Osteoblast (primary cell): ENCODE data around the gene KCTD5. TPM values are rescaled to one million over a fixed set of nuclear protein-coding genes. Genes with fewer than 3 reads are reported as not detected.
"Not testable (repeated sequence)": the region's sequence is repeated elsewhere in the genome, so short reads cannot be mapped to it uniquely, and the experiment has no call there.

Source experiments
- DNase-seq: peaks from one replicate; pipeline ENCODE4 v3.0.0; 2011; ENCODE audit warnings: low spot score, mixed read lengths; ENCODE audit not compliant: insufficient read length; ENCODE audit errors: missing footprints
- H2AFZ ChIP-seq: 2 replicates; pipeline ENCODE4 v1.6.0; 2011; ENCODE audit warnings: mild to moderate bottlenecking, low read length
- H3K27ac ChIP-seq: 2 replicates; pipeline ENCODE4 v1.5.1; 2011; ENCODE audit warnings: mild to moderate bottlenecking, low read depth, low read length, moderate library complexity
- H3K27me3 ChIP-seq: 2 replicates; pipeline ENCODE4 v1.6.0; 2012; ENCODE audit warnings: mild to moderate bottlenecking, control low read depth, inconsistent platforms, low read length, moderate library complexity; ENCODE audit not compliant: insufficient read depth
- H3K36me3 ChIP-seq: 2 replicates; pipeline ENCODE4 v1.5.1; 2011; ENCODE audit warnings: mild to moderate bottlenecking, low read length, control low read depth, moderate library complexity; ENCODE audit not compliant: insufficient read depth
- H3K4me1 ChIP-seq: 2 replicates; pipeline ENCODE4 v1.5.1; 2011; ENCODE audit warnings: mild to moderate bottlenecking, low read length, control low read depth, moderate library complexity; ENCODE audit not compliant: insufficient read depth
- H3K4me2 ChIP-seq: 2 replicates; pipeline ENCODE4 v1.6.0; 2011; ENCODE audit warnings: mild to moderate bottlenecking, low read length; ENCODE audit not compliant: insufficient read depth
- H3K4me3 ChIP-seq: fragments of 200-600 bp; sonication (generic); 3 replicates; pipeline ENCODE4 v1.5.1; 2012; ENCODE audit warnings: mild to moderate bottlenecking, low read length, inconsistent platforms; ENCODE audit not compliant: insufficient read depth
- H3K79me2 ChIP-seq: 2 replicates; pipeline ENCODE4 v1.6.0; 2012; ENCODE audit warnings: mild to moderate bottlenecking, low read length, control low read depth, inconsistent platforms; ENCODE audit not compliant: insufficient read depth
- H3K9me3 ChIP-seq: 2 replicates; pipeline ENCODE4 v1.5.1; 2011; ENCODE audit warnings: low read depth, low read length, control low read depth
- H4K20me1 ChIP-seq: 2 replicates; pipeline ENCODE4 v1.6.0; 2012; ENCODE audit warnings: mild to moderate bottlenecking, low read length, control low read depth; ENCODE audit not compliant: insufficient read depth
- CTCF ChIP-seq: IDR thresholded peaks from 2 replicates; pipeline ENCODE4 v1.5.1; 2011; ENCODE audit warnings: mild to moderate bottlenecking, low read depth, low read length, moderate library complexity; ENCODE audit errors: extremely low read depth
- total RNA-seq: library from RNA; depleted of rRNA; stranded (reverse); fragments of >200 nt; gene quantifications from 2 replicates; pipeline ENCODE4 v1.2.3, GENCODE V29; 2012

KCTD5 gene
- total RNA-seq, 1 donor: 21.7 TPM

DNA sequence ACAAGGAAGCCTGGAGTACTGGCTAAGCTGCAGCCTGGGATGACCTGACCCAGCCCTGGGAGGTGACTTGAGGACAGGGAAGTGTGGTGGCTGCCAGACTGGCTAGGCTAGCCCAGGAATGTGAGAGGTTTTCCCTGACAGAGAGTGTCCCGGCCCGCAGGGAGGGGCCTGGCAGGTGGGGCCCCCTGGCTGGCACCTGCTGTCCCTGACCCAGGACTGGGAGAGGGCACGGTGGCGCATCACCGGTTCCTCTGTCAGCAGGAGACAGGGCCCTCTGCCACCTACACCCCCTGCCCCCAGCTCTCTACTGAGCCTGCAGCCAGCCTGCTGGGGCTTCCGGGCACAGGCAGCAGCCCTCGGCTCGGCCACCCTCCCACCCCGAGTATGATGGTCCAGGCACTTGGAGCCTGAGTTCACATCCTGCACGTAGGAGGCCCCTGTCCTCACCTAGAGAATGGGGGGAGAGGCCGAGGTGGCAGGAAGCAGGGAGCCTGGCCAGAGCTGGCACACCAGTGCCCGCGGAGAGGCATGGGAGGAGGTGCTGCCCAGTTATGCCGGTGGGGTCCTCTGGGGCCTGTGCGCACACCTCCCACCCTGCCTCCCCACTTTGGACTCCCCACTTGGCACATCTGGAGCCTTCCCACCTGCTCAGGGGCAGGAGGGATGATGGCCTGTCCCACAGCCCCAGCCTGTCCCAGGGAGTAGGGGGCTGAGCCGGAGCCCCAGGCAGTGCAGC, 37.2 kb downstream of the KCTD5 start:
- peak; percentile 69 for DNase-seq
- Histone ChIP-seq H2AFZ (no peak overlapping the region), H3K9me3 (no peaks in the 10 kb centered on the region), H3K4me3 (no peak overlapping the region), H3K79me2 (no peaks in the 10 kb centered on the region), H3K4me1 (no peaks in the 10 kb centered on the region), H3K27me3 (no peaks in the 10 kb centered on the region), H4K20me1 (peaks cover 4% of the 10 kb centered on the region), H3K36me3 (no peaks in the 10 kb centered on the region), H3K27ac (no peak overlapping the region), H3K4me2 (no peak overlapping the region)
- no peak for TF ChIP-seq CTCF

GRCh38 chr16:2720064-2720457, 37.7 kb downstream of the KCTD5 start, which contains the start of gene PRSS27:
Gene PRSS27, minus strand, starts transcription at chr16:2720224. Its CDS starts 64 bp downstream, at chr16:2720160.
- peak; percentile 56 for DNase-seq
- Histone ChIP-seq H3K79me2 (no peaks in the 10 kb centered on the region), H2AFZ (peak within 1 kb of the TSS; percentile 35), H3K4me3 (peak within 1 kb of the TSS; percentile 74), H3K4me1 (no peaks in the 10 kb centered on the region), H4K20me1 (peaks cover 4% of the 10 kb centered on the region), H3K36me3 (no peaks in the 10 kb centered on the region), H3K27ac (no peak within 1 kb of the TSS), H3K4me2 (peak within 1 kb of the TSS; percentile 67), H3K27me3 (no peaks in the 10 kb centered on the region), H3K9me3 (no peaks in the 10 kb centered on the region)
- no peak for TF ChIP-seq CTCF

DNA sequence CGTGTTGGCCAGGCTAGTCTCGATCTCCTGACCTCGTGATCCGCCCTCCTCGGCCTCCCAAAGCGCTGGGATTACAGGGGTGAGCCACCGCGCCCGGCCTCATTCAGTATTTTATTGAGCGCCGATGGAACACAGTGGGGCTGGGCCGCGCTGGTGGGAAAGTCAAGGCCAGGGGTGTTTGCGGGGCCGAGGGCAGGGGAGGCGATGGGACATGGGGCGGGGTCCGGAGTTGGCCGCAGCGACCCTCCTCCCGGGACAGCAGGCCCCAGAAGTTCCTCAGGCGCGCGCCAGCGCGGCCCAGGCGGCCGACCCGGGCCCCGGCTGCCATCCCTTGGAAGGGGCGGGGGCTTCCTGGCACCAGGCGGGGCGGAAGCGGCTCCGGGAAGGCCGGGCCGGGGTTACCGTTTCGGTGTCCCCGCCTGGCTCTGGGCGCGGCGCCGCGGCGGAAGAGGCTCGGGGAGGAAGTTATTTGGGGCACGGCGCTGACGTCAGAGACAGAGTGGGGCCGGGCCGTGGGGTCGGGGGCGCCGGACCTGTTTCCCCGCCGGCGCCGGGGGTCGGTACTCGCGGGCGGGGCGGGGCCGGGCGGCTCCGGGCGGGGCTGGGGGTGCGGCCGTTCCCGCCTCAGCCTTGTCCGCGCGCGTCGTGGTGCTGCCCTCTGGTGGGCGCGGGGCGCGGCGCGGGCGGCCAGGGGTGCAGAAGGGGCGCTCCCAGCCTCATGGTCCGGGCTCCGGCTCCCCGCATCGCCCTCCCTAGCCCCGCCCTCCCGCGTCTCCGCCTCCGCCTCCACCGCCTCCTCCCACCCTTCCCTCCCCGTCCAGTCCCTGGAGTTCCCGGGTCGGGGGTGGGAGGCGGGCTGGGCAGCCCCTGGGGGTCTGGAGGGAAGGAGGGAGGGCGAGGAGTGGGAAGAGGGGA, 38.7 kb downstream of the KCTD5 start:
- Histone ChIP-seq H3K9me3 (no peaks in the 10 kb centered on the region), H3K27ac (no peak overlapping the region), H3K36me3 (no peaks in the 10 kb centered on the region), H3K79me2 (no peaks in the 10 kb centered on the region), H3K27me3 (no peaks in the 10 kb centered on the region), H3K4me1 (no peaks in the 10 kb centered on the region), H3K4me3 (peak overlapping the region; percentile 74), H2AFZ (peak overlapping the region; percentile 77), H3K4me2 (peak overlapping the region; percentile 67), H4K20me1 (peaks cover 3% of the 10 kb centered on the region)
- peak; percentile 99 for DNase-seq
- TF ChIP-seq CTCF: peak; percentile 24

DNA sequence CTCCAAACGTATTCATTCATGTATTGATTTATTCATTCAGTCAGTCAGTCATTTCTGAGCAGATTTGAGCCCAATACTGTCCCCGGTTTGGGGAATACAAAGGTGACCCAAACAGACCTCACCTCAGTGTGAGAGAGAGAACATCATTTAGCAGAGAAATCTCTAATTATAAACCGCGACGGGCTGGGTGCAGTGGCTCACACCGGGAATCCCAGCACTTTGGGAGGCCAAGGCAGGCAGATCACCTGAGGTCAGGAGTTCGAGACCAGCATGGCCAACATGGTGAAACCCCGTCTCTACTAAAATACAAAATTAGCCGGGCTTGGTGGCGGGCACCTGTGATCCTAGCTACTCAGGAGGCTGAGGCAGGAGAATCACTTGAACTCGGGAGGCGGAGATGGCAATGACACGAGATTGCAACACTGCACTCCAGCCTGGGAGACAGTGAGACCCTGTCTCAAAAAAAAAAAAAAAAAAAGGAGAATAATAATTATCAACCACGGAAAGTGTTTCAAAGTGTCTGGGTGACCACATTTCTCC, 39.4 kb downstream of the KCTD5 start:
- not testable (repeated sequence) for DNase-seq, H3K36me3 ChIP-seq, H3K9me3 ChIP-seq, H3K27me3 ChIP-seq, H4K20me1 ChIP-seq, H3K79me2 ChIP-seq, H3K27ac ChIP-seq, H3K4me1 ChIP-seq
- Histone ChIP-seq H3K4me2 (peak overlapping the region; percentile 53), H2AFZ (peak overlapping the region; percentile 77), H3K4me3 (peak overlapping the region; percentile 74)
